A673 (cell line): ENCODE data around the gene PIGU.

Experiments
- EZH2 ChIP-seq: fragments of 200-600 bp; sonication (generic); IDR thresholded peaks from 2 replicates; pipeline ENCODE4 v1.6.1; 2017; ENCODE audit warnings: borderline replicate concordance, low read depth, mild to moderate bottlenecking, mixed read lengths, antibody characterized with exemption, low read length; ENCODE audit not compliant: poor library complexity, severe bottlenecking
- TF ChIP-seq, protein P1 (sequence below): fragments of 300-800, 200-600 bp; sonication (generic); conservative IDR thresholded peaks from 2 replicates; pipeline ENCODE4 v1.5.1; 2017; ENCODE audit warnings: low read depth, mild to moderate bottlenecking, antibody characterized with exemption, low read length, moderate library complexity, mixed read lengths

- no peak for TF ChIP-seq EZH2
- TF ChIP-seq, protein P1, sequence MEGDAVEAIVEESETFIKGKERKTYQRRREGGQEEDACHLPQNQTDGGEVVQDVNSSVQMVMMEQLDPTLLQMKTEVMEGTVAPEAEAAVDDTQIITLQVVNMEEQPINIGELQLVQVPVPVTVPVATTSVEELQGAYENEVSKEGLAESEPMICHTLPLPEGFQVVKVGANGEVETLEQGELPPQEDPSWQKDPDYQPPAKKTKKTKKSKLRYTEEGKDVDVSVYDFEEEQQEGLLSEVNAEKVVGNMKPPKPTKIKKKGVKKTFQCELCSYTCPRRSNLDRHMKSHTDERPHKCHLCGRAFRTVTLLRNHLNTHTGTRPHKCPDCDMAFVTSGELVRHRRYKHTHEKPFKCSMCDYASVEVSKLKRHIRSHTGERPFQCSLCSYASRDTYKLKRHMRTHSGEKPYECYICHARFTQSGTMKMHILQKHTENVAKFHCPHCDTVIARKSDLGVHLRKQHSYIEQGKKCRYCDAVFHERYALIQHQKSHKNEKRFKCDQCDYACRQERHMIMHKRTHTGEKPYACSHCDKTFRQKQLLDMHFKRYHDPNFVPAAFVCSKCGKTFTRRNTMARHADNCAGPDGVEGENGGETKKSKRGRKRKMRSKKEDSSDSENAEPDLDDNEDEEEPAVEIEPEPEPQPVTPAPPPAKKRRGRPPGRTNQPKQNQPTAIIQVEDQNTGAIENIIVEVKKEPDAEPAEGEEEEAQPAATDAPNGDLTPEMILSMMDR = no peak
These were observed 151.6 kb downstream of the PIGU start for GRCh38 chr20:34525342-34525708.
